Measurements from ENCODE around the gene ZFHX3. TPM values are rescaled to one million over a fixed set of nuclear protein-coding genes. Genes with fewer than 3 reads are reported as not detected.

ZFHX3 gene
- total and polyA plus RNA-seq, 10 donors, result 0.47 to 18.5 (median 11.1) TPM

DNA sequence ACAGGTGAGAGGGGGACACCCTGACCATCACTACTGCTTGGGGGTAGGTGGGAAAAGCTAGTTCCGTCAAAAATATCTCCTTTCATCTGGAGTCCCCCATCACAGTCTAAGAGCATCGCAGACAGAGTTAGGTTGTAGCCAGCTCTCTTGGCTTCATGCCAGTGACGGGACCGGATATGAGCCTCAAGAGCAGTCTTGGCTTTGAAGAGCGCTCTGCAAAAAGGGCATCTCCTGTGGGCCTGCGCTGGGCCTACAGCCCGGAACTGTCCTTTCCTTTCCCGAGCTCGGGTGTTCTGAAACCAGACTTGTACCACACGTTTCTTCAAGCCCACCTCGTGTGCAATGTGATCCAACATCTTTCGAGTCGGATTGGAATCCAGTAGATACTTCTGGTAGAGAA is 253.6 kb downstream of the ZFHX3 start:
- H3K4me1 ChIP-seq, result peaks cover 0 to 2% (median 0%) of the 10 kb centered on the region in 6 donors
- intact Hi-C loops (cut with DNase I; ENCODE audit: low total_unique reads), result no loop called here
- H3K27me3 ChIP-seq (replicated peaks in 1 of 7), result no peaks in the 10 kb centered on the region
- TF ChIP-seq CTCF (IDR thresholded peaks at IDR 0.05 in 8 of 11, conservative IDR thresholded peaks at IDR 0.05 in 3 of 11) (no peak), POLR2A (IDR thresholded peaks at IDR 0.05) (no peak)
- no peak overlapping the region for H3K4me3 ChIP-seq
- no peak overlapping the region for H3K27ac ChIP-seq
- WGBS, 5 donors, result 81 to 94% (median 91%) methylated on average over 13 of the region's 13 CpGs
- peaks cover 0 to 70% (median 16%) of the 10 kb centered on the region in 6 donors for H3K36me3 ChIP-seq
- H3K9me3 ChIP-seq, result no peaks in the 10 kb centered on the region
- DNase-seq, result no peak

DNA sequence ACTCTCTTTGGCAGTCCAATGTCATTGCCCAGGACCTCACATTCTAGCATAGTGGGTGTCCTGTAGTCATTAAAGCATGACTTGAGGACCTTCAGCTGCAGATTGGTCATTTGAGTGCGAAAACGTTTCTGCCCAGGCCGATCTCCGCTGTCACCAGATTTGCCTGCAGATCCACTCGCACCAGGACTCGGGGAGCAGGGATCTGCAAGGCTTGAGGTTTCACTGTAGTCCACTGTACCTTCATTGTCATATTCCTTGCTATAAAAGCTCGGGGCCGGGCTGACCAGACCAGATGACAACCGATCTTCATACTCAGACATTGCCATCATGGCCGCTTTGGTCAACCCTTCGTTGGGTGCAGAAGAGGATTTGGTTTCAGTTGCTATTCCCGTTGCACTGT is 254.2 kb downstream of the ZFHX3 start:
- no peak for DNase-seq
- no peaks in the 10 kb centered on the region for H3K9me3 ChIP-seq
- peaks cover 0 to 64% (median 15%) of the 10 kb centered on the region in 6 donors for H3K36me3 ChIP-seq
- no peaks in the 10 kb centered on the region for H3K27me3 ChIP-seq (replicated peaks in 1 of 7)
- H3K4me1 ChIP-seq, result peaks cover 0 to 5% (median under 1%) of the 10 kb centered on the region in 6 donors
- intact Hi-C loops (cut with DNase I; ENCODE audit: low total_unique reads), result no loop called here
- TF ChIP-seq POLR2A (IDR thresholded peaks at IDR 0.05) (no peak), POLR2AphosphoS5 (IDR thresholded peaks at IDR 0.05) (no peak), CTCF (IDR thresholded peaks at IDR 0.05 in 8 of 11, conservative IDR thresholded peaks at IDR 0.05 in 3 of 11) (no peak)
- 95 to 99% (median 97%) methylated on average over 12 of the region's 12 CpGs for WGBS, 5 donors
- H3K27ac ChIP-seq, result no peak overlapping the region
- no peak overlapping the region for H3K4me3 ChIP-seq

DNA sequence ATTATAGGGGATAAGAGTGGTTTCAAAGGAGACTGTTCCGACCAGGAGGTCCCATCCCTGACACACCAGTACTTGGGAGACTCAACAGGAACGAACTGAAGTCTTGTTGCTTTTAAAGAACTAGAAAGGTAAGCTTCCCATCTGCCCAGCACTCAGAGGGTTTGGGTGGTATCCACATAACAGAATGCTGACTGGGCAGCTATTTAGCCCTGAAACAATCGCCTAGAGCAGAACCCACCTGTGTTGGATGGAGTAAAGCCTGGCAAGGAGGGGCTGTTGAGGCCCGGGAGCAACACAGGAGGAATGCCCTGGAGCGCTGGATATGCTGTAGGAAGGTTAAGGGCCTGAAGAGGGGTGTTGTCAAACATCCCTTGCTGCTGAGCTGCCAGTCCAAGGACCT is 254.9 kb downstream of the ZFHX3 start:
- Histone ChIP-seq H3K36me3 (peaks cover 0 to 57% (median 13%) of the 10 kb centered on the region in 6 donors), H3K27ac (no peak overlapping the region), H3K4me1 (peaks cover 0 to 12% (median 6%) of the 10 kb centered on the region in 6 donors), H3K27me3 (replicated peaks in 1 of 7) (no peaks in the 10 kb centered on the region), H3K9me3 (no peaks in the 10 kb centered on the region), H3K4me3 (no peak overlapping the region)
- intact Hi-C loops (cut with DNase I; ENCODE audit: low total_unique reads), result no loop called here
- no peak for DNase-seq
- TF ChIP-seq POLR2AphosphoS5 (IDR thresholded peaks at IDR 0.05) (no peak), POLR2A (IDR thresholded peaks at IDR 0.05) (no peak), CTCF (IDR thresholded peaks at IDR 0.05 in 8 of 11, conservative IDR thresholded peaks at IDR 0.05 in 3 of 11) (no peak)
- 93 to 99% (median 94%) methylated on average over 5 of the region's 5 CpGs for WGBS, 5 donors

DNA sequence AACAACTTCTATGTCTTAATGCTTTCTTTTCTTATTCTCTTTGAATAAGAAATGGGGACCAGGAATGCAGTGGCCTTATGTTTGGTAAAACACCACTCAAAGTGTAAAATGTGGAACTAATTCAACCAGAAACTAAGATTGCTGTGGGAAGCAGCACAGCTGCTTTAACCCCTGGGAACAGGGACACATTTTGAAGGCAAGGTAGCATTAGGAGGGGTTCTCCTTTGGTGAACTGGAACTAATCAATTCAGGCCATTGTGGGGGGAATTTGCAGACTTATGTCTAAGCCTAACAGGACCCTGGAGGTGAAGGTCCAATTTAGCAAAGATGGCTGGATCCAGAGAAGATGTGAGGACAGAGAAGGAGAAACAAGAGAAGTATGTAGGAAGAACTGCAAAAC is 256.1 kb downstream of the ZFHX3 start:
- intact Hi-C loops (cut with DNase I; ENCODE audit: low total_unique reads), result no loop called here
- Histone ChIP-seq H3K27me3 (replicated peaks in 1 of 7) (peaks cover 0 to 8% (median 0%) of the 10 kb centered on the region in 7 donors), H3K4me3 (no peak overlapping the region)

More for the DNA sequence above, 256.1 kb downstream of the ZFHX3 start:
- H3K27ac ChIP-seq, result no peak overlapping the region
- H3K36me3 ChIP-seq, result peaks cover 0 to 45% (median 6%) of the 10 kb centered on the region in 6 donors
- TF ChIP-seq POLR2AphosphoS5 (IDR thresholded peaks at IDR 0.05) (no peak), POLR2A (IDR thresholded peaks at IDR 0.05) (no peak), CTCF (IDR thresholded peaks at IDR 0.05 in 8 of 11, conservative IDR thresholded peaks at IDR 0.05 in 3 of 11) (no peak)
- peaks cover 0 to 21% (median 13%) of the 10 kb centered on the region in 6 donors for H3K4me1 ChIP-seq
- no peak for DNase-seq
- no peaks in the 10 kb centered on the region for H3K9me3 ChIP-seq
